HL-60 (cell line): ENCODE measurements around the gene SEMA4A.
A peak's percentile ranks its signal among the peaks of the same experiment; 100 is the strongest.
"Not testable (repeated sequence)": the region's sequence is repeated elsewhere in the genome, so short reads cannot be mapped to it uniquely, and the experiment has no call there.

ENCODE experiments used
- DNase-seq, 2 experiments: peaks; one replicate each; pipeline ENCODE4 v3.0.0-alpha.2; 2010 to 2020; ENCODE audit warnings: low read depth in 1 of 2, low spot score in 1 of 2
- H3K27ac ChIP-seq: fragments of 250-450 bp; sonication (Bioruptor Pico); replicated peaks from 2 replicates; pipeline ENCODE4 v1.5.1; 2020; ENCODE audit warnings: mild to moderate bottlenecking, moderate library complexity
- H3K27me3 ChIP-seq: fragments of 250-450 bp; sonication (Bioruptor Pico); 2 replicates; pipeline ENCODE4 v1.5.1; 2021; ENCODE audit warnings: mild to moderate bottlenecking, moderate library complexity; ENCODE audit not compliant: insufficient read depth, poor library complexity, severe bottlenecking
- H3K4me3 ChIP-seq: replicated peaks from 2 replicates; pipeline ENCODE4 v1.5.1; 2011; ENCODE audit warnings: mild to moderate bottlenecking, control low read depth, low read length; ENCODE audit not compliant: insufficient read depth
- CTCF ChIP-seq: IDR thresholded peaks from one replicate; pipeline ENCODE4 v1.5.1; 2011; ENCODE audit warnings: low read length, control low read depth, inconsistent platforms; ENCODE audit not compliant: insufficient read depth
- GABPA ChIP-seq: IDR thresholded peaks from 2 replicates; pipeline ENCODE4 v1.6.1; 2012; ENCODE audit warnings: low read depth
- POLR2AphosphoS5 ChIP-seq: IDR thresholded peaks from 2 replicates; pipeline ENCODE4 v1.6.1; 2012; ENCODE audit warnings: low read depth
- REST ChIP-seq: IDR thresholded peaks from 2 replicates; pipeline ENCODE4 v1.6.1; 2012; ENCODE audit warnings: low read depth; ENCODE audit not compliant: insufficient replicate concordance
- SPI1 ChIP-seq: IDR thresholded peaks from 2 replicates; pipeline ENCODE4 v1.6.1; 2012; ENCODE audit warnings: low read depth, mild to moderate bottlenecking, borderline replicate concordance

The SEMA4A gene

GRCh38 chr1:156176610-156177210, 23.3 kb downstream of the SEMA4A start:
- no peak for DNase-seq
- Histone ChIP-seq H3K27me3 (no peaks in the 10 kb centered on the region), H3K4me3 (no peak overlapping the region), H3K27ac (no peak overlapping the region)
- TF ChIP-seq REST (no peak), CTCF (no peak), SPI1 (no peak), POLR2AphosphoS5 (no peak), GABPA (no peak)

GRCh38 chr1:156177919-156178654, 24.7 kb downstream of the SEMA4A start:
- Histone ChIP-seq H3K27me3 (no peaks in the 10 kb centered on the region), H3K4me3 (no peak overlapping the region), H3K27ac (no peak overlapping the region)
- DNase-seq = no peak
- TF ChIP-seq CTCF (no peak), SPI1 (peak; percentile 16; the same call in 1 of the 2 replicates), GABPA (no peak)

- H3K4me3 ChIP-seq = no peak overlapping the region
- TF ChIP-seq CTCF = no peak
- no peak for TF ChIP-seq POLR2AphosphoS5
- TF ChIP-seq REST = no peak
- TF ChIP-seq SPI1 = no peak
- TF ChIP-seq GABPA = no peak
- H3K27ac ChIP-seq = no peak overlapping the region
- DNase-seq = no peak
- no peaks in the 10 kb centered on the region for H3K27me3 ChIP-seq
These were observed 27.1 kb downstream of the SEMA4A start for GRCh38 chr1:156180471-156180870.

- not testable (repeated sequence) for DNase-seq, H3K27ac ChIP-seq, H3K4me3 ChIP-seq, H3K27me3 ChIP-seq
These were observed 28.1 kb downstream of the SEMA4A start for GRCh38 chr1:156181391-156181924.

- H3K27ac ChIP-seq, H3K4me3 ChIP-seq: not testable (repeated sequence)
These were observed 28.8 kb downstream of the SEMA4A start for GRCh38 chr1:156182010-156182779.

GRCh38 chr1:156186347-156187177, 33.2 kb downstream of the SEMA4A start:
- H3K27ac ChIP-seq, H3K27me3 ChIP-seq, H3K4me3 ChIP-seq: not testable (repeated sequence)
- DNase-seq = peak in 1 of 2 experiments; percentile 10

More at GRCh38 chr1:156182010-156182779, 28.8 kb downstream of the SEMA4A start:
- not testable (repeated sequence) for DNase-seq, H3K27me3 ChIP-seq
